HS-27A (cell line): ENCODE measurements around the gene GPAT3.
"Not testable (repeated sequence)": the region's sequence is repeated elsewhere in the genome, so short reads cannot be mapped to it uniquely, and the experiment has no call there.

ENCODE experiments used
- DNase-seq: peaks from one replicate; pipeline ENCODE4 v3.0.0-alpha.2; 2012; ENCODE audit warnings: low read depth, missing footprints

GPAT3 gene

DNA sequence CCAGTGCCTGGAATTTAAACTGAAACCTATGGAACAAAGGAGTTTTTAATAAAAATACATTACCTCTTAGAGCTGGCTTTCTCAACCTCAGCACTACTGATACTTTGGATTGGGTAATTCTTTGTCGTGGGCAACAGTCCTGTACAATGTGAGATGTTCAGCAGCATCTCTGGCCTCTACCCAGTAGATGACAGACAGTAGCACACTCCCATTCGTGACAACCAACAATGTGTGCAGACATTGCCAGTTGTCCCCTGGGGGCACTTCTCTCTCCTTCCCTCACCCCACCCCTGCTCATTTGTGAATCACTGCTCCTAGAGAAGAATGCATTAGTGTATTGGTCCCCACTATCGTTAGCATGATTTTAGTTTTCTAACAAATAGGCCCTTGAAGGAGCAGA, 16.2 kb downstream of the GPAT3 start:
- no peak for DNase-seq

DNA sequence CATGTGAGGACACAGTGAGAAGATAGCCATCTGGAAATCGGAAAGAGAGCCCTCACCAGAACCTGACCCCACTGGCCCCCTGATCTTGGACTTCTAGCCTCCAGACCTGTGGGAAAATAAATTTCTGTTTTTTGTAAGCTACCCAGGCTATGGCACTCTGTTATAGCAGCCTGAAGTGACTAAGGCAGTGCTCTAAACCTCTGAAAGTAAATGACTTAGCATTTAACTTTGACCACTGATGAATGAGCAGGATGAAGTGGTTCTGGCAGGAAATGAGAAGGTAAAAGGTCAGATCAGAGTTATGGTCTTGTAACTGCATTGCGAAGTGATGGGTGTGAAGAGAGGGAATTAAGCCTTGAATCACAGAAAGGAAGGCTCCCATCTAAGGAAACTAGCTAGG, 17.0 kb downstream of the GPAT3 start:
- no peak for DNase-seq

DNA sequence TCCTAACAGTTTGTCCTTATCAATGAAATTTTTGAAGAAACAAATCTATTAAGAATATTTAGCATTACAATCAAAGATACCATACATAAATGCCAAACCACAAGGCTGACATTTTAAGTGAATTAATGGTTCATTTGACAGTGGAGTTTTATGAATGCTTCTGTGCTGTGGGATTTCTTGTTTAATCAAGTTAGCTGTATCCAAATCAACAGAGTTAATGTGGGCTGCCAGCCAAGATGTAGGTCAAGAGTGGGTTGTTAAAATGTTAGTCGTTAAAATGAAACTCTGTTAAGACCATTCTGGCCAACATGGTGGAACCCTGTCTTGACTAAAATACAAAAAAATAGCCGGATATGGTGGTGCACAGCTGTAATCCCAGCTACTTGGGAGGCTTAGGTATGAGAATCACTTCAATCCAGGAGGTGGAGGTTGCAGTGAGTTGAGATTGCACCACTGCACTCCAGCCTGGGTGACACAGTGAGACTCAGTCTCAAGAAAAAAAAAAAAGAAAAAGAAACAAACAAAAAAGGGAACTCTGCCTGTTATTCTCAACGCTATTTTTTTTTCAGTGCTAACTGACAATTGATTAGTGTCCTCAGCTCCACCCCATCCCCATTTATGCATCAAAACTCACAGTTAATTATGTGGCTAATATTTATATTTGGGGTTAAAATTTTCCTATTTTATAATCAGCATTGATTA, 20.2 kb downstream of the GPAT3 start:
- no peak for DNase-seq

DNA sequence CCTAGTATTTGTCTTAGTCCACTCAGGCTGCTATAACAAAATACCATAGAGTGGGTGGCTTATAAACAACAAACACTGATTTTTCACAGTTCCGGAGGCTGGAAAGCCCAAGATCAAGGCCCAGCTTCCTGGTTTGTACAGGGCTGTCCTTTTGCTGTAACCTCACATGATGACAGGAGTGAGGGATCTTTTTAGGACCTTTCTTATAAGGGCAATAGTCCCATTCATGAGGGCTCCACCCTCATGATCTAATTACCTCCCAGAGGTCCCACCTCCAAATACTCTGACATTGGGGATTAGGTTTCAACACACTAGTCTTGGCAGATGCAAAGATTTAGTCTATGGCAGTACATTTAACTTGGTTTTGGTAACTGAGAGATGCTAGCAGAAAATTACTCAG, 20.9 kb downstream of the GPAT3 start:
- no peak for DNase-seq

DNA sequence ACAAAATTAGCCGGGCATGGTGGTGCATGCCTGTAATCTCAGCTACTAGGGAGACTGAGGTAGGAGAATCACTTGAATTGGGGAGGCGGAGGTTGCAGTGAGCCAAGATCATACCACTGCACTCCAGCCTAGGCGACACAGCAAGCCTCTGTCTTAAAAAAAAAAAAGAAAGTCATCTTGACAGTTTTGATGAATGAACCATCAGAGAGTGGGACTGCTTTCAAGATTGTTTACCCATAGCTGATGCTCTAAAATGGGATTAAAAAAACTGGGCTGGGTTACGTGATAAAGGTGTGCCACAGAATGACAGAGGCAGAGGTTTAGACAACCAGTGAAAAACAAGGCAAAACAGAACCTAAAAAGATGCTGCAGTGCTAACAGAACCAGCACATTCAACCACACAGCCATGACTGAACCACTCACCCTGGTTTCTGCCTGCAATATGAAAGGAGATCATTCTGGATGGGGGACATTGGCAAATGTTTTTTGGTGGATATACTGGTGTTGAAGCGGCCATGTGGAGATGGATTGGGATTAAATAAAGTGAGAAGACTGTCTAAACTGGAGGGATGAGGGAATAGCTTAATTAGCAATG, 22.2 kb downstream of the GPAT3 start:
- no peak for DNase-seq

DNA sequence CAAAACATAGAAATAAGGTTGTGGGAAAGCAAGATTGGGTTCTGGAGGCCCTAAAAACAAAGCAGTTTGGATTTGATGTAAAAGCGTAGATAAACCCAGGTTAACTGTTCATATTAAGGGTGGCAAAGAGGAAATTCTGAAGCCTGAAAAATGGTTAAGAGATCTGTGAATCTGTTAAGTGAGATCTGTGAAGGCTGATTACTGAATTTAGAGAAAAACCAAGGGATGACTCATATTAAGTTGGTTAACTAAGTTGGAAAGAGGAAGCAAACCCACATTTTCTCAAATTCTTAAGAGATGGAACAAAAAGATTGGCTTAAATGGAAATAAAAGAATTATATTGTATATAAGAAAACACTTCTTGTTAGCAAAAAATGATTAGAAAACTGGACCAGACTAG, 22.8 kb downstream of the GPAT3 start:
- no peak for DNase-seq

DNA sequence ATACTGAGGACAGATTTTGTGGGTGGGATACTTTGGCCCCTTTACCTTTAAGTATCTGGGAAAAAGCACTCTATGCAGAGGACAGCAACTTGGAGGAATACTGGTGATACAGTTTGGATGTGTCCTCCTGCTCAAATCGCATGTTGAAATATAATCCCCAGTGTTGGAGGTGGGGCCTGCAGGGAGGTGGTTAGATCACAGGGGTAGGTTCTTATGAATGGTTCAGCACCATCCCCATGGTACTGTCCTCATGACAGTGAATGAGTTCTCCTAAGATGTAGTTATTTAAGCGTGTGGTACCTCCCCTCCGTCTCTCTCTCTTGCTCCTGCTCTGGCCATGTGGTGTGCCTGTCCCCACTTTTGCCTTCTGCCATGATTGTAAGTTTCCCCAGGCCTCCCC, 24.6 kb downstream of the GPAT3 start:
- no peak for DNase-seq

DNA sequence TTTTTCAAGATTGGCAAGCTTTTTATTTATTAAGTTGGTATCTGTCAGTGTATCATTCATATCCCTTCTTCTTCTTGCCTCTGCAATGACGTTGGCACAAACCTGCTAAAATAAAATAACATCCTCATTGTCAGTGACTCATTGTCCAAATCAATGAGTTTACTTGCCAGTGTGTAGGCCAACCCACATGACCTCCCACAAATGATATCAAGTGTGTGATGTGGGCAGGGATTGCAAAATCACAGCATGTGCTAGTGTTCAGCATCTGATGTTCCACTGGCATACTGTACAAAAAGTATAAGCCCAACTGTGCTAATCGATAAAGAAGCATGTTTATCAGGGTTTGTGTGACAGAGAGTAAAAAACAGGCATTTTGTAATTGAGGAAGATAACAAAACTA, 25.5 kb downstream of the GPAT3 start:
- DNase-seq, result no peak

DNA sequence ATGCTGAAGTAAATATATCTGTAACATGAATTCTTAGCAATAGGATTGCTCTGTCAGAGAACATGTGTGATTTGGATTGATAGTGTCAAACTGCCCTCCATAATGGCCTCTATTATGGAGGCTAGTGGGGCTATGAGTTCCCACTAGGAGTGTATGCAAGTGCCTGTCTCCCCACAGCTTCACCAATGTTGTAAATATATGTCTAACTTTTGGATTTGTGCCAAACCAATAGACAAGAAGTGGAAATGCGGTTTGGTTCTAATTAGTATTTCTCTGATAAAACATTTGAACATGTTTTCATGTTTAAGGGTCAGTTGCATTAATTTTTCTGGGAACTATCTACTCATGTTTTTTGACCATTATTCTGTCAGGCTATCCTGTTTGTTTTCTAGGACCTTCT, 28.1 kb downstream of the GPAT3 start:
- DNase-seq, result no peak

DNA sequence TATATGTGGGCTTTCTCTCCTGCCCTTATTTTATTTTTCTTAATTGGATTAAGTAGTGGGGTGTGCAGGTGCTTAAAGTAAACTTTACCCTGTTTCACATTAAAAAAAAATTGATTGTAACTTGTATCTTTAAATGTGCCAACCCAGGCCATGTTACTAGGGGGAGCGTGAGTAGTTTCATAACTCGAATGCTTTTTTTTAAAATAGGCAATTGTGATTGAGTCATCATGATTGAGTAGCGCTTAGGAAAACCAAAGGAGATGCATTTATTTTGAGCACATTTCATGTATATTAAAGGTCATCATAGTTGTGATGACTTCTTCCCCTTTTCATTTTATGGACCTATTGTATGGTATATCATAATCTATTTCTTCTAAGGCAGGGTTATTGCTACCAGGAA, 32.2 kb downstream of the GPAT3 start:
- DNase-seq, result no peak

DNA sequence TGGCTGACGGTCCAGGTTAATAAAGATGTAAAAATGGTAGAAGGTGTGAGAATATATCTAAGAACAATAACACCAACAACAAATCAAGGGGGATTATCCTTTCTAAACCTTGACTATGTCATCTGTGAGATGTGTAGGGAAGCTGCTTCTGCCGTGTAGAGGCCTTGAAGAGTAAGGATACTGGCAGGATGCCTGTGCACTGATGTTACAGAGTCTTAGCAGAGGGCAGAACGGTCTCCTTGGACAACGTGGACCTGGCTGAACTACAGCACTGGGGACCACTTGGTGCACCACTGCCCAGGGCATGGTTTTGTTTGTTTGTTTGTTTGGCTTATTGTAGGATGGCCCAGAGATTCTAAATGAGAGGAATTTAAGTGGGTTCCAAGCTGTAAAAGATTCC, 33.5 kb downstream of the GPAT3 start:
- no peak for DNase-seq

DNA sequence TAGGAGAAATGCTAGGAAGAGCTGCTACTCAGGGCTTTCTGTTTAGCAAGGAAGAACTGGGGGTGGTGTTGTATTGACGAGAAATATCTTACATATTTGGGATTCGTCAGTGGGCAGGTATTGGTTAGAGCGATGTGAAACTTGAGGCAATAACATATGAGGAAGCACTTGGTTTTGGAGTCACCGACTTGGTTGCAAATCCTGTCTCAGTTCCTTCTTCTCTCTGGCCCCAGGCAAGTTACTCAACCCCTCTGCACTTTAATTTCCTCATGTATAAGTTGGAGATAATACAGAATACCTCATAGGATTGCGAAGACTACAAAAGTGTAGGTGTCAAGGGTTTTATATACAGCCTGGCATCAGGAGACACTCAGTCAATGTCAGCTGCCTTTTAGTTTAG, 34.1 kb downstream of the GPAT3 start:
- DNase-seq, result no peak

DNA sequence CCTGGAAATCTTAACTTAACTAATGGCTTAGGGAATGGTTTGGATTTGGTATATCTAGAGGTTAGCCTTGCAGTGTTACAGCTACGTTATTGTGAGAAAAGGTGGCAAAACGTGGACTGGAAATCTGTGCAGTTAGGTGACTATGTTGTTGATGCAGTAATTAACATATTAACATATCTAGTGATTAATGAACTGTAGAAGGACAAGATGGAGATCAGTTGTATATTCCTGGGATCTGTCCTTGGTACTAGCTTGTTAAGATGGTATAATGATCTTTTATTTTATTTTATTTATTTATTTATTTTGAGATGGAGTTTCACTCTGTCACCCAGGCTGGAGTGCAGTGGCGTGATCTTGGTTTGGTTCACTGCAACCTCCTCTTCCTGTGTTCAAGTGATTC, 36.9 kb downstream of the GPAT3 start:
- DNase-seq, result no peak

DNA sequence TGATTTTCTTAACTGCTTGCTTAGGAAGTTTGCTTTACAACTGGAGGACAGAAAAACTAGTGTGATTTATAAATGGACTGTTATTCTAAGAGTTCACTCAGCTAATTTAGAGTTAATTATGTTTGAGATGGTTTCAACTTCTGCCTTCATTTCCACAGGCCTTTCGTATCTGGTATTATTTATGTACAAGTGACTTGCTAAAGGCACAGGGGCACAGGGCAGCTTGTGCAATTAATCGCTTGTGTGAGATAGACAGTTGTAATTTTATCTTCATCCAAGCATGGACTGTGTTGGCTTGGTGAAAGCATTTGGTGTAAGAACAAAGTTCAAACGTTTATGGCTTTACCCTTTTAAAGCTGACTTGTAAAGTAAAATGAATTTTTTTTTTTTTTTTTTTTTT, 38.3 kb downstream of the GPAT3 start:
- DNase-seq, result no peak

DNA sequence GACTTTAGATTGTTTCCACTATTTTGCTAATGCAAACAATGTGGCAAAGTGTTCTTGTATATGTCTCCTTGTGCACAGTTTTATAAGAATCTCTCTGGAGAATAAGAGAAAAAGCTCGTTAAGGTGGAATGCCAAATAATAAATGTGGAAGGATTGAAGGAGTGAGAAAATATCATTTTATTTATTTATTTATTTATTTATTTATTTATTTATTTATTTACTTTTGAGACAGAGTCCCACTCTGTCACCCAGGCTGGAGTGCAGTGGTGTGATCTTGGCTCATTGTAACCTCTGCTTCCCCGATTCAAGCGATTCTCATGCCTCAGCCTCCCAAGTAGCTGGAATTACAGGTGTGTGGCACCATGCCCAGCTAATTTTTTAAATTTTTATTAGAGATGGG, 40.3 kb downstream of the GPAT3 start:
- not testable (repeated sequence) for DNase-seq

DNA sequence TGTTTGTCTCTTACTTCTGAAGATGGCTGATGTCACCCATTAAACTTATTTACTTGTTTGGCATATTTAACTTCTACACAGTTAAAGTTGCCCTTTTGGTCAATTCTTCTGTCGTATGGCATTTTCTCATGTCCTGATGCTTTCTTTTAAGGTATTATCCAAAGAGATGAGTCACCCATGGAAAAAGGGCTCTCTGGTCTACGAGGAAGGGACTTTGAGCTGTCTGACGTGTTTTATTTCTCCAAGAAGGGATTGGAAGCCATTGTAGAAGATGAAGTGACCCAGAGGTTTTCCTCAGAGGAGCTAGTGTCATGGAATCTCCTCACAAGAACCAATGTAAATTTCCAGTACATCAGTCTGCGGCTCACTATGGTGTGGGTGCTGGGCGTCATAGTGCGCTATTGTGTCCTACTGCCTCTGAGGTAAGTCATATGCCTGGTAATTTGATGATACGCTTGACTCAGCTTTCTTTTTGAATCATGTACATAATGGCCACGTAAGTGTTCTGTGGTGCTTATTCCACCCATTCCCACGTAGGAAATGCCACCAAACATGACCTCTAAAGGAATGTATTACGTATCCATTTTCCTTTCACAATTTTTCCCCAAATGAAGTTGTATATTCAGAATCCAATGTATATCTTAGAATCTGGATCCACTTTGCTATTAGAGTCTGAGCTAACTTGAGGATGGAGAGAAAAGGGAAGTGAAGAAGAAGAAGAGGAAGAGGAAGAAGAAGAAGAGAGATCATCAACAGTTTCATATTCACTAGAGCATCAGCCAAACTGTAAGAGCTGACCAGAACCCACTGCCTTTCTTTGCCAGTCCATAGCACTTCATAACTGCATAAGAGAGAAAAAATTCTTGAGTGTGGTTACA, 45.7 kb downstream of the GPAT3 start:
- DNase-seq, result no peak

DNA sequence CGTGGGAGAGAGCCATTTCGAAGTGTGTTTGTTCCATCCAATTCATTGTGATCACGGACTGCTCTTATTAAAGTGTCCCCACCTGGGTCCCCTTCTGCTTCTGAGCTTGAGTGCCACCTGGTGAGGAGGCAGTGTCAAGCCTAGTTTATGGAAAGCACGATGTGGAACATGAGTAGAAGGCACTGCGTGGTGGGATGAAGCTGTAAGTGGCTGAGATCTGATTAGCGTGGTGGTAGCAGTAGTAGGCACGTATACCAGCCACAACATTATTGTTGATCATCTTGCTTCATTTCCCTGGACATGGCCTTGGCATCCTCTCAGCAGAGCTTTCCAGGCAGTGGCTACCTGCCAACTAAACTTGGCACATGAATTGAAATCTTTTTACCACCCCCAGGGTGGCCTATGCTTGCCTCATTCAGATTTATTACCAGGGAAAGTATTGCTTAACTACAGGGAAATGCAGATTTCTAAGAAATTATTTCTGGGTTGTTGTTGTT, 46.4 kb downstream of the GPAT3 start:
- DNase-seq, result no peak

DNA sequence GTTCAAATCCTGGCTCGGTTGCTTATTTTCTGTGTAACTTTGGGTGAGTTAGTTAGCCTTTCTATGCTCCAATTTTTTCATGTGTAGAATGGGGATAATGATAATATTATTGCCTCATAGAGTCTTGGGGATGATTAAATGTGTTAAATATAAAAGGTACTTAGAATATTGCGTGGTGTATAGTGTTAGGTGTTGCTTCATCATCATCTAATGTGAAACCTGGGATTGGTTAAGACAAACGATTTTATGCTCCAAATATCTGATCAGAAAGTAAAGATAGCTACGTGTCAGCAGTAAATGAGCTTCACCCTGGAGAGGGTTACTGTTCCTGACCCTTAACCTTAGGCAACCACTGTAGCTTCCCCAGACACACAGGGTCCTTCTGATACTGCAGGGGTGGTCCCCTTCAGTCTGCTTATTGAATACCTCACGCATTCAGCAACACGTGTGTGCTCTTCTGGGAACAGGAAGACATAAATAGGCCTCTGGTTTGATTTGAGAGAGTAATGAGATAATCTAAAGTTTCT, 50.1 kb downstream of the GPAT3 start:
- DNase-seq, result no peak

DNA sequence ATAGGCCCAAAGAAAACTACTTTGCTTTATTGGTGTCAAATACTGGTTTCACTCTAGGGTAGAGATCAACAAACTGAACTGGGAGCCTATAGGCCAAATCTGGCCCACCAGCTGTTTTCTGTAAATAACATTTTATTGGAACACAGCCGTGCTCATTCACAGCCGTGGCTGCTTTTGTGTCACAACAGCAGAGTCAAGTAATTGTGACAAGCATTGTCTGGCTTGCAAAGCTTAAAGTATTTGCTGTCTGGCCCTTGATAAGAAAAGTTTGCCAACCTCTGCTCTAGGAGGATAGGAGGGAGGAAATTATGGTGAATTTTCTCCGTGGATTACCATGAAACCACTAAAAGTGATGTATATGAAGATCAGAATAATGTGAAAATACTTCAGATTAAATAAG, 53.4 kb downstream of the GPAT3 start:
- DNase-seq, result no peak

DNA sequence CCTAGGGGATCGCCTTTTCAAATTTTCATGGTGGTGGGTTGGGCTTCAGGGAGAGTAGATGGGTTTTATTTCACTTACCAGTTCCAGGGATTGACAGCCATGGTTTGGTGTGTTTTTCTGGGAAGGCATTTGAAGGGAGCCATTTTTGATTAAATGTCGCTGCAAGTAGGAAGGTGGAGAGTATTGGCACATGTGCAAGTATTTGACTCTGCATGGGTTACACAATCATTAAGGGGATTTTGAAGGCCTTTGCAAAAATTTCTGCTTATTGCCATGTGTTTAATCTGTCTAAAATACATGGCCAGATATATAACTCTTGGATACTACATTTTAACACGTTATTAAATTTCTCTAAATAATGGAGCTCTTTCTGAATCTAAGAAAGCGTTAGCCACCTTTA, 55.1 kb downstream of the GPAT3 start:
- DNase-seq, result no peak

DNA sequence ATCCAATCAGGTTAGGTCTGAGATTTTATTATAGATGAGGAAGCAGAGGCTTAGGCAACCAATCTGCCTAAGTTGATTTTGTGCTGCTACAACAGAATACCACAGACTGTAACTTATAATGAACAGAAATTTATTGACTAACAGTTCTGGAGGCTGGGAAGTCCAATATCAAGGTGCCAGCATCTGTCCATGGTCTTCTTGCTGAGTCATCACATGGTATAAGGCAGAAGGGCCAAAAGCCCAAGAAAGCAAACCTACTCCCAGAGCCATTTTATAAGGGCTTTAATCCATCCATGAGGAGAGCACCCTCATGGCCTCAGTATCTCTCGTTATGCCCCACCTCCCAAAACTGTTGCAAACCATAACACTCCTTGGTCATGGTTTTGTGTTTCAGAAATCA, 55.8 kb downstream of the GPAT3 start:
- no peak for DNase-seq

DNA sequence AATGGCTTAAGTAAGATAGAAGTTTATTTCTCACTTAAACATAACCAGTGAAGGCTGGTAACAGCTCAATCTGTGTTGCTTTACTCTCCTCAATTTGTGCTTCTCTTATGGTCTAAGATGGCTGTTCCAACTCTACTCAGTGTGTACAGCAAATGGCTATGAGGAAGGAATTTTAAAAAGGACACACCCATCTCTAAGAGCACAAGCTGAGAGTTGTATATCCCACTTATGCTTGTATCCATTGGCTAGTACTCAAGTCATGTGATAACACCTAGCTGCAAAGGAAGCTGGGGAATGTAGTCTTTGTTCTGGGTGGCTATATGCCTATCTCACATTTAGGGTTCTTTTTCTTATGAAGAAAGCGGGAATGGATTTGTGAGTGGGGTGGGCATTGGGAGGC, 63.3 kb downstream of the GPAT3 start:
- DNase-seq, result peak; percentile 35

DNA sequence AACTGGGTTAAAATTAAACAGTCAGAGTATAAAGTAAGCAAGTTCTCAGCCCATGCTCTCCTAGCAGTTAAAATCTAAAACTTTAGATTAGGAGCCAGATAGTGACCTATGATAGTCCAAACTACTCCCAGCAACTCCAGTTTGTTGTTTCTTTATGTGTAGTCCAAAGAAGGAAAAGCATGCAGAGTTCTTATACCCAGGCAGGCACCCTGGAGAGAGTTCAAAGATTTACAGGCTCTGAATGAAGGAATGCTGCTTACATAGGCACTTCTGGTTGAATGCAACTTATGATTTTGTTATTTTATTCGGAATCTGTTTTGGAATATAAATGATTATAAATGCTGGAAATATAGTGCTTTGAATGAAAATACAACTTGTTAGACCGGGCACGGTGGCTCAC, 67.2 kb downstream of the GPAT3 start:
- no peak for DNase-seq
